HepG2 (cell line): ENCODE data around the gene NHERF2.

Experiments
- ATF7 ChIP-seq, 2 experiments: fragments of 450-650 bp in 1 of 2; sonication (generic) in 1 of 2; formaldehyde crosslinking in 1 of 2; IDR thresholded peaks; 2 replicates each; pipeline versions ENCODE4 v1.4.0 to v1.6.1; 2016 to 2020; ENCODE audit warnings: antibody characterized with exemption in 1 of 2, mild to moderate bottlenecking in 1 of 2, missing genetic modification reagents in 1 of 2
- FOSL2 ChIP-seq: sonication (generic); formaldehyde crosslinking; IDR thresholded peaks from 2 replicates; pipeline ENCODE4 v1.4.0; 2020; ENCODE audit warnings: missing genetic modification reagents
- JUND ChIP-seq: sonication (generic); formaldehyde crosslinking; IDR thresholded peaks from 2 replicates; pipeline ENCODE4 v1.8.0; 2022; ENCODE audit warnings: mild to moderate bottlenecking, missing genetic modification reagents
- SETDB1 ChIP-seq: sonication (generic); formaldehyde crosslinking; IDR thresholded peaks from 2 replicates; pipeline ENCODE4 v1.5.1; 2020; ENCODE audit warnings: missing genetic modification reagents, mild to moderate bottlenecking, borderline replicate concordance
- XBP1 ChIP-seq: sonication (generic); formaldehyde crosslinking; IDR thresholded peaks from 2 replicates; pipeline ENCODE4 v1.5.0; 2020; ENCODE audit warnings: missing genetic modification reagents
- ZBTB10 ChIP-seq: sonication (generic); formaldehyde crosslinking; IDR thresholded peaks from 2 replicates; pipeline ENCODE4 v1.4.0; 2020; ENCODE audit warnings: missing genetic modification reagents, borderline replicate concordance

- no peak for TF ChIP-seq ZBTB10 (CRISPR knock-in tag)
- TF ChIP-seq JUND (CRISPR knock-in tag) = no peak
- no peak for TF ChIP-seq XBP1 (CRISPR knock-in tag)
- no peak for TF ChIP-seq FOSL2
- TF ChIP-seq ATF7 (IDR thresholded peaks at IDR 0.05) = no peak
- no peak for TF ChIP-seq ATF7 (CRISPR knock-in tag; IDR thresholded peaks at IDR 0.05)
- TF ChIP-seq SETDB1 = no peak
Observed at GRCh38 chr16:2002406-2003230, 24.1 kb upstream of the NHERF2 start.
